Renal cortex interstitium (tissue), 11 donors: Measurements from ENCODE around the gene GAL3ST2. TPM values are rescaled to one million over a fixed set of nuclear protein-coding genes. Genes with fewer than 3 reads are reported as not detected.
A peak's percentile ranks its signal among the peaks of the same experiment; 100 is the strongest.

Experiments
- DNase-seq, 11 donors: peaks; one replicate each; pipeline ENCODE4 v3.0.0-alpha.2; 2013; ENCODE audit warnings: low read depth in 9 of 11, low spot score in 4 of 11; ENCODE audit errors: extremely low read depth in 1 of 11
- polyA plus RNA-seq, 3 donors: library from polyadenylated mRNA; unstranded; fragments of 120-200 nt; gene quantifications; one replicate each; pipeline ENCODE4 v1.2.1, GENCODE V29; 2013; ENCODE audit not compliant: insufficient read length in 3 of 3

The GAL3ST2 gene
- polyA plus RNA-seq, 3 donors = 0.19 to 0.88 (median 0.52) TPM

GRCh38 chr2:241763551-241764274 is 12.9 kb upstream of the GAL3ST2 start:
- no peak for DNase-seq

GRCh38 chr2:241764275-241765241 is 12.1 kb upstream of the GAL3ST2 start:
- DNase-seq = peak in 3 of 11 donors; percentile 36 to 55 (median 52)

DNA sequence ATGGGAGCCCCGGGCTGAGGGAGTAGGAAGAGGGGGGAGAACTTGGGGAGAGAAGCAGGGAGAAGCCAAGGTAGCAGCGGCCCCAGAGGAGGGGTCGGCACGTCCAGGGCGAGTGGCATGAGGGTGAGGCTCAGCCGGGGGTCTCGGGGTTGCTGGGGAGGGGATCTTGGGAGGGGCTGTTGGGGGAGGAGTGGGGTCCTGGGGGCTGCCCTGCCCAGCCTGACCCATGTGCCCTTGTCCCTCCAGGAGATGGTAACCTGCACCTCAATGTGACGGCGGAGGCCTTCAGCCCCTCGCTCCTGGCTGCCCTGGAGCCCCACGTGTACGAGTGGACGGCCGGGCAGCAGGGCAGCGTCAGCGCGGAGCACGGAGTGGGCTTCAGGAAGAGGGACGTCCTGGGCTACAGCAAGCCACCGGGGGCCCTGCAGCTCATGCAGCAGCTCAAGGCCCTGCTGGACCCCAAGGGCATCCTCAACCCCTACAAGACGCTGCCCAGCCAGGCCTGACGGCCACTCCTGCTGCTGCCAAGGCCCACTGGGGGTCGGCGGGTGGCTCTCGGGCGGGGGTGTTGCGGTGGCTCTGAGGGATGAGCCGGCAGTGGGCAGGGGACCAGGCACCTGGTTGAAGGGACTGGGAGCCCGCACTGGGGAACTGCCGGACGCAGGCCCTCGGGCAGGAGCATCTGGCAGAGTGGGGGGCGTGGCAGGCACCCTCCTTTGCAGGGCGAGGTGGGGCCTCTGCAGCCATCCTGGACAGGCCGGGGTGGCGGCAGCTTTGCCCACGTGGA is 9.0 kb upstream of the GAL3ST2 start:
- no peak for DNase-seq

DNA sequence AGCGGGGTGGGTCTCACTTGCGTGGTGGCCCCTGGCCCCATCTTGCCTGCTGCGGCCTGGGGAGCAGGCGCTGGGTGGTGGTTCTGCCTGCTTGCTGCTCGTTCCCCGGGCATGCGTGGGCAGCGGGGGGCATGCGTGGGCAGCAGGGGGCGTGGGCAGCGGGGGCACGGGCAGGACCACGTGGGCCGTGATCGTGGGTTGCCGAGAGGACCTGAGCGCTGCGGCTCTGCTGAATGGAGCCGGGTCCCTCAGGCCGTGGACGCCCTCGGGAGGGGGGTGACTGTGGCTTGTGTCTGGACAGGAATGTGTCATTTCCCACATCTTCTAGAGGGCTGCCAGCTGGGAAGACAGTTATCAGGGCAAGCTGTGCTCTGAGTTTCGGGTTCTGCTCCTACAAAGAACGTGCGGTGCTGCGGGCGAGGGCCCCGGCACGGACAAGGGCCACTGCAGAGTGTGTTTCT is 8.3 kb upstream of the GAL3ST2 start:
- DNase-seq = no peak

- no peak for DNase-seq
Observed at GRCh38 chr2:241768850-241769249, 7.8 kb upstream of the GAL3ST2 start.

GRCh38 chr2:241769819-241770184 is 6.8 kb upstream of the GAL3ST2 start:
- no peak for DNase-seq

- DNase-seq = peak in 1 of 11 donors; percentile 46
Observed at GRCh38 chr2:241770185-241770935, 6.3 kb upstream of the GAL3ST2 start.

GRCh38 chr2:241770936-241771285 is 5.7 kb upstream of the GAL3ST2 start:
- DNase-seq = no peak

DNA sequence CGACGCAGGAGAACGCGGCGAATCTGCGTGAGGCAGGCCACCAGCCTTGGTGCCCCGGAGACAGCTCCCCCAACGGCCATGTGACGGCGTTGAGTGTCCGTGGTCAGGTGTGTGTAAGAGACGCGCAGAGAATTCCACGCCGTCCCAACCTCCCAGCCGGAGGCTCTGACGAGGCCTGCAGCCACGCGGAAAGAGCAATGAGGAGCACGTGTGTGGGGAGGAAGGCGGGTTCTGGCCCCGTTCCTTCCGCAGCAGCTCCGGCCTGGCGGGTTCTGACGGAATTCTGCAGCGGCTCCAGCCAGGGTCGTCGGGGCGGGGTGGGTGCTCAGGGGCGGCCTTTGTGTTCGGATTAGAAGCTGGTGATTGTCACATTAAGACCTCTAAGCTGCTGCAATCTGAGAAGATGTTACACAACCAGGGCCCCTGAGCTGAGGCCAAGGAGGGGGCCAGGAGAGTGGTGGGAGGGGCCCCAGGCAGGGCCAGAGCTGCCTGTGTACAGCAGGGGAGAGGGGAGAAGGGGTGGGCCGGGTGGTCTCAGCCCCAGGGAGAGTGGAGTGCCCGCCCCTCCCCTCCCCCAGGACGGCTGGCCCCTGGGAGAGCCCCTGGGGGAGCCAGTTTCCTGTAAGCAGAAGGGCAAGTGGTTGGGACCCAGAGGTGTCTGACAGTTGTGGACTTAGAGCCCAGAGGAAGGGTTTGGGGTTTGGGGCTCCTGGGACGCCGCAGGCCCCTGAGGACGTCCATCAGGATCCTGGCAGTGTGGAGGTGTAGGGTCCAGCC is 5.1 kb upstream of the GAL3ST2 start:
- no peak for DNase-seq

GRCh38 chr2:241772063-241772499 is 4.5 kb upstream of the GAL3ST2 start:
- DNase-seq = no peak

DNA sequence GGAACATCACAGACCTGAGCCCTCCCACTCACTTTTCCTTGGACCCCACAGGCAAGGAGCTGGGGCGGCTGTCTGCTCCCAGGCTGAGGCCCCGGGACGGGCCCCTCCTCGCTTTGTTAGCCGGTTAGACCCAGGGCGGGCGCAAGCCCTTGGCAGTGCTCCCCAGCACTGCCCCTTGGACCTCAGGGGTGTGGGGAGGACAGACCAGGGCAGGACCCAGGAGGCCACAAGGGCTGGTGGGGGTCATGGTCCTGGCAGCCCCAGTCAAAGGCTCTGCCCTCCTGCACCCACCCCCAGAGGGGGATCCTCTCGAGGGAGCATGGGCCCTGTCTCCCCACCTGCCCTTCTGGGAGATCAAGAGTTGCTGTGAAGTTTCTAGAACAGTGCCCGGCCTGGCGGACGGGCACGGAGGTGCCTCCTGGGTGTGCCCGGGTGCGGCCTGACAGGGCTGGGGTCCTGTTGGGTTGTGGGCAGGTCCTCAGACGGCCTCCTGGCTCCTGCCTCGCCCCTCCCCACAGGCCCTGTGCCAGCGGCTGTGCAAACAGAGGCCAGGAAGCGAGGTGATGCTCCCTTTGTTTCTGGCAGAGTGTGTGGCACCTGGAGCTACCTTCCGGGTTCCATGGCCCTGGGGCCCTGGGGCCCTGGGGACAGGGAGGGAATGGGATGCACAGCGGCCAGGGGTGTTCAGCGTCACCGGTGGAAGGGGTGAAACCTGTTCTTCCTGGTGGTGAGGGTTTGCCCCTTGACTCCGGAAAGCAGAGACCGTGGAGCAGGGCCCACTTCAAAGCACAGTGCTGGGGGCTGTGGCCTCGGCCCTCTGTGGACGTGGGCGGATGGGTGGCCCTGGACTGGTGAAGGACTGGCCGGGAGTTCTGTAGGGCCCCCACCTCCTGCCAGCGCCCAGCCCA is 2.9 kb upstream of the GAL3ST2 start:
- no peak for DNase-seq

- DNase-seq = no peak
Observed at GRCh38 chr2:241774419-241775222, 2.0 kb upstream of the GAL3ST2 start.

DNA sequence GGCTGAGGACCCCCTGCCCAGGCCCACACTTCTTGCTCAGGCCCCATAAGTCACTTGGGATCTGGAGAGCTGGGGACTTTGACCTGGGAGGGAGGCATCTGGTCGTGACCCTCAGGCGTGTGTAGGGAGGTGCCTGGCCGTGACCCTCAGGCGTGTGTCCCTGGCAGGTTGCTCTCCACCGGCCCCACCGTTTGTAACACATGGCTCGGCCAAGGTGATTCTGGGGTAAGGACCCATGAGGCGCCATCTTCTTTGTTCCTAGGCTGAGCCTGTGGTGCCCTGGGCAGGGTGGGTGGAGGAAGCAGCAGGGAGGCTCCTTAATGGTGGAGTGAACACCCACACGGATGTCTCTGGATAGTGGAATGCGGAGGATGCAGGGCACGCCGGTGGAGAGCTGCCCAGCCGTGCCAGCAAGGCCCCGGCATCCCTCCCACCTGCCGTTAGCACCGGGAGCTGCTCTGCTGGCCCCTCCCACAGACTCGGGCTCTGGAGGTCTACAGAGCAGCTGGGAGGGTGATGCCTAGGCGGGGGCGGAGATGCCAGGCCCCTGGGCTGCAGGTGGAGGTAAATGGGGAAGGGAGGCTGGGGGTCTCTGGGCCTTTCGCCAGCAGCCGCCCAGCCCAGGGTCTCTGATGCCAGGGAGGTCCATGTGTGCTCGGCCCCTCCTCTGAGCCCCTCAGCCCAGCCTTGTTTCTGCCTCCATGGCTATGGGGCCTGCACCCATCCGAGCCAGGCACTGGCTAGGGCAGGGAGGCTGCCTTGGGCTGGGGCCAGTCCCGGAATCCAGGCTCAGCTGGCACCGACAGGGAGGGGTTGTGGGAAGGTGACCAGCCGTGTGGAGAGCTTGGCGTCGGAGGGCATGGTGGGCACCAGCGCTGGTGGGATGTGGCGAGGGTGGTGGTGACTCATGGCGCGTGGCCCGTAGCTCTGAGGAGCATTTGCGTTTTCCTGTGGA is 1.1 kb upstream of the GAL3ST2 start:
- peak in 1 of 11 donors; percentile 39 for DNase-seq

DNA sequence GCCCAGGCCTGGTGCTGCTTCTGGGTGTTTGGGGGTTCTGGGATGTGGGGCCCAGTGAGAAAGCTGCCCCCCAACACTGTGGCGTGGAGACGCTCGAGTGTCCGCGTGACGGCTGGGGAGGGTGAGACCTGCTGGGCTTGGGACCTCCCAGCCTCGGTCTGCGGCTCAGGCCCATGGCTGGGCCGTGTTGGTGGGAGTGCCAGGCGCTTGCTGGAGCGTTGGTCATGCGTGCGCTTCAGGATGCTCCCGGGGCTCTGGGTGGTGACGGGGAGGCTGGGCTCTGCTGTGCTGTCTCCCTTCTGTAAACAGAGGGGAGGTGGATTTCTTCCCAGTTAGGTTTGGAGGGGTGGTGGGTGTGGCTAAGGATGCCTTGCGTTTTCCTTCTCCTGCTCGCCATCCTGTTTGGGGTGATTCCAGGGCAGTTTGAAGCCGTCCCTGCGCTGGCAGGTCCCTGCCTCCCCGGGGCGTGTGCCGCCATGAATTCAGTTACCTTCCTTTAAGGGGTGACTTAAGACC is 606 bp downstream of the GAL3ST2 start:
- DNase-seq = no peak
